PC-9 (cell line): ENCODE results near the gene VAT1L. TPM values are rescaled to one million over a fixed set of nuclear protein-coding genes. Genes with fewer than 3 reads are reported as not detected.

Experiments
- BruUV-seq: library from RNA; stranded (reverse); fragments of 400-500 nt; replicated peaks from 2 replicates; lab custom pipeline; 2021; lab: Mats Ljungman, UMichigan
- CTCF ChIA-PET: fragments of 300-600 bp; sonication (Branson Sonifier 250); formaldehyde crosslinking; loops from one replicate; lab custom pipeline; 2022; ENCODE audit warnings: antibody characterized with exemption; lab: Charles Lee
- POLR2A ChIA-PET: fragments of 300-600 bp; sonication (Branson Sonifier 250); formaldehyde crosslinking; loops from one replicate; lab custom pipeline; 2022; ENCODE audit warnings: antibody characterized with exemption; ENCODE audit not compliant: unreplicated experiment; lab: Charles Lee
- DNase-seq, 2 experiments: peaks; one replicate each; pipeline versions ENCODE4 v3.0.0 to v3.0.0-alpha.2; 2015 to 2022; ENCODE audit warnings: mixed read lengths in 1 of 2
- H2AFZ ChIP-seq: fragments of 200-600 bp; sonication (generic); 2 replicates; pipeline ENCODE4 v1.8.1; 2017; ENCODE audit warnings: antibody characterized with exemption
- H3F3A ChIP-seq: fragments of 200-600 bp; sonication (generic); 2 replicates; pipeline ENCODE4 v1.8.1; 2017; ENCODE audit warnings: antibody characterized with exemption, mild to moderate bottlenecking, low read depth; ENCODE audit not compliant: insufficient read depth
- H3K27ac ChIP-seq: fragments of 200-600 bp; sonication (generic); 2 replicates; pipeline ENCODE4 v1.6.1; 2016; ENCODE audit warnings: mixed run types
- H3K27me3 ChIP-seq: fragments of 200-600 bp; sonication (generic); 2 replicates; pipeline ENCODE4 v1.6.1; 2016; ENCODE audit warnings: low read depth, mixed run types; ENCODE audit not compliant: insufficient read depth
- H3K36me3 ChIP-seq: fragments of 200-600 bp; sonication (generic); 2 replicates; pipeline ENCODE4 v1.6.1; 2016; ENCODE audit warnings: low read depth, mixed run types
- H3K4me1 ChIP-seq: fragments of 200-600 bp; sonication (generic); replicated peaks from 2 replicates; pipeline ENCODE4 v1.6.1; 2016; ENCODE audit warnings: mixed run types; ENCODE audit not compliant: insufficient read depth
- H3K4me2 ChIP-seq: fragments of 200-600 bp; sonication (generic); 2 replicates; pipeline ENCODE4 v1.6.1; 2017; ENCODE audit warnings: mixed run types
- H3K4me3 ChIP-seq: fragments of 200-600 bp; sonication (generic); 2 replicates; pipeline ENCODE4 v1.6.1; 2016; ENCODE audit warnings: mixed run types
- H3K79me2 ChIP-seq: fragments of 200-600 bp; sonication (generic); 2 replicates; pipeline ENCODE4 v1.6.1; 2017; ENCODE audit warnings: low read depth, mixed run types
- H3K9me2 ChIP-seq: fragments of 200-600 bp; sonication (generic); 2 replicates; pipeline ENCODE4 v1.8.1; 2017; ENCODE audit warnings: mild to moderate bottlenecking; ENCODE audit not compliant: insufficient read depth
- H3K9me3 ChIP-seq: fragments of 200-600 bp; sonication (generic); 2 replicates; pipeline ENCODE4 v1.8.1; 2016; ENCODE audit warnings: low read depth; ENCODE audit not compliant: insufficient read depth
- H4K20me1 ChIP-seq: fragments of 200-600 bp; sonication (generic); 2 replicates; pipeline ENCODE4 v1.8.1; 2017; ENCODE audit not compliant: insufficient read depth
- CTCF ChIP-seq: fragments of 200-600 bp; sonication (generic); conservative IDR thresholded peaks from 2 replicates; pipeline ENCODE4 v1.6.1; 2017; ENCODE audit warnings: mixed run types, antibody characterized with exemption, mild to moderate bottlenecking, moderate library complexity
- EZH2 ChIP-seq: fragments of 200-600 bp; sonication (generic); IDR thresholded peaks from 2 replicates; pipeline ENCODE4 v1.8.0; 2017; ENCODE audit warnings: antibody characterized with exemption, low read depth
- intact Hi-C: fragments of 100-400 bp; cut with micrococcal nuclease; formaldehyde crosslinking; loops from one replicate; pipeline ENCODE4 v1.10.0; 2022; ENCODE audit not compliant: unreplicated experiment
- total RNA-seq: library from RNA; stranded (reverse); gene quantifications from 2 replicates; pipeline ENCODE4 v1.2.3, GENCODE V29; 2021

The VAT1L gene
- total RNA-seq, 1 experiment from 2014 or later = not detected

- Histone ChIP-seq H3K9me3 (no peaks in the 10 kb centered on the region), H3K9me2 (no peaks in the 10 kb centered on the region), H3K79me2 (no peaks in the 10 kb centered on the region), H3K4me2 (no peak overlapping the region), H3K27ac (no peak overlapping the region), H3K27me3 (peaks cover 34% of the 10 kb centered on the region), H3K4me3 (no peak overlapping the region), H3F3A (no peaks in the 10 kb centered on the region), H2AFZ (no peak overlapping the region), H4K20me1 (no peaks in the 10 kb centered on the region), H3K36me3 (no peaks in the 10 kb centered on the region), H3K4me1 (no peaks in the 10 kb centered on the region)
- DNase-seq = no peak
- ChIA-PET CTCF (no interaction called here), POLR2A (no interaction called here)
- no TSS peak for BruUV-seq
- TF ChIP-seq EZH2 (no peak), CTCF (no peak)
- intact Hi-C loops = no loop called here
Measured at GRCh38 chr16:77943801-77944200, 155.4 kb downstream of the VAT1L start.

- H3K4me1 ChIP-seq = no peaks in the 10 kb centered on the region
- H3F3A ChIP-seq = no peaks in the 10 kb centered on the region
- TF ChIP-seq EZH2 (no peak), CTCF (no peak)
- no peak overlapping the region for H3K27ac ChIP-seq
- H3K27me3 ChIP-seq = peaks cover 34% of the 10 kb centered on the region
- H3K9me3 ChIP-seq = no peaks in the 10 kb centered on the region
- ChIA-PET CTCF (no interaction called here), POLR2A (no interaction called here)
- no peak overlapping the region for H3K4me2 ChIP-seq
- H3K4me3 ChIP-seq = no peak overlapping the region
- DNase-seq = no peak
- H3K36me3 ChIP-seq = no peaks in the 10 kb centered on the region
- H3K9me2 ChIP-seq = no peaks in the 10 kb centered on the region
- intact Hi-C loops = no loop called here
- no TSS peak for BruUV-seq
- H4K20me1 ChIP-seq = no peaks in the 10 kb centered on the region
- no peaks in the 10 kb centered on the region for H3K79me2 ChIP-seq
- H2AFZ ChIP-seq = no peak overlapping the region
Measured at GRCh38 chr16:77944631-77945030, 156.3 kb downstream of the VAT1L start.

- CTCF ChIA-PET = no interaction called here
- no peaks in the 10 kb centered on the region for H3K79me2 ChIP-seq
- no peaks in the 10 kb centered on the region for H3F3A ChIP-seq
- no peak overlapping the region for H3K27ac ChIP-seq
- H3K27me3 ChIP-seq = peaks cover 34% of the 10 kb centered on the region
- no TSS peak for BruUV-seq
- DNase-seq = no peak
- H3K4me2 ChIP-seq = no peak overlapping the region
- H3K4me3 ChIP-seq = no peak overlapping the region
- no peak overlapping the region for H2AFZ ChIP-seq
- H3K9me2 ChIP-seq = no peaks in the 10 kb centered on the region
- H3K36me3 ChIP-seq = no peaks in the 10 kb centered on the region
- intact Hi-C loops = no loop called here
- TF ChIP-seq CTCF = no peak
- no peak for TF ChIP-seq EZH2
- H4K20me1 ChIP-seq = no peaks in the 10 kb centered on the region
- POLR2A ChIA-PET = no interaction called here
- H3K9me3 ChIP-seq = no peaks in the 10 kb centered on the region
- H3K4me1 ChIP-seq = no peaks in the 10 kb centered on the region
Measured at GRCh38 chr16:77945126-77945525, 156.8 kb downstream of the VAT1L start.
